ENCODE data around the gene ANAPC13.

ANAPC13 gene

GRCh38 chr3:134473868-134474546, 11.8 kb downstream of the ANAPC13 start:
- no peak overlapping the region for H3K4me3 Mint-ChIP-seq
- ATAC-seq (no peak), DNase-seq (peak; percentile 80)
- H3K36me3 Mint-ChIP-seq (ENCODE audit: low read depth) = peaks cover 21% of the 10 kb centered on the region
- H3K27ac Mint-ChIP-seq = no peak overlapping the region
- no peaks in the 10 kb centered on the region for H3K4me1 Mint-ChIP-seq
- no peaks in the 10 kb centered on the region for H3K27me3 Mint-ChIP-seq
- H3K9me3 Mint-ChIP-seq = no peaks in the 10 kb centered on the region

GRCh38 chr3:134472831-134473230, 13.0 kb downstream of the ANAPC13 start:
- Mint-ChIP-seq H3K4me1 (no peaks in the 10 kb centered on the region), H3K4me3 (no peak overlapping the region), H3K27me3 (no peaks in the 10 kb centered on the region), H3K9me3 (no peaks in the 10 kb centered on the region), H3K36me3 (ENCODE audit: low read depth) (peaks cover 9% of the 10 kb centered on the region), H3K27ac (no peak overlapping the region)
- no peak for DNase-seq
- no peak for ATAC-seq

- H3K4me1 Mint-ChIP-seq = no peaks in the 10 kb centered on the region
- ATAC-seq (no peak), DNase-seq (no peak)
- no peaks in the 10 kb centered on the region for H3K9me3 Mint-ChIP-seq
- H3K4me3 Mint-ChIP-seq = no peak overlapping the region
- H3K27me3 Mint-ChIP-seq = no peaks in the 10 kb centered on the region
- H3K36me3 Mint-ChIP-seq (ENCODE audit: low read depth) = peaks cover 1% of the 10 kb centered on the region
- no peak overlapping the region for H3K27ac Mint-ChIP-seq
Observed at GRCh38 chr3:134471521-134472193, 14.1 kb downstream of the ANAPC13 start.

- H3K36me3 Mint-ChIP-seq (ENCODE audit: low read depth) = peaks cover 1% of the 10 kb centered on the region
- no peak for ATAC-seq
Observed at GRCh38 chr3:134468519-134468918, 17.3 kb downstream of the ANAPC13 start.

GRCh38 chr3:134466331-134466730, 19.5 kb downstream of the ANAPC13 start:
- Mint-ChIP-seq H3K9me3 (no peaks in the 10 kb centered on the region), H3K27ac (no peak overlapping the region), H3K4me3 (no peak overlapping the region), H3K4me1 (no peaks in the 10 kb centered on the region), H3K36me3 (ENCODE audit: low read depth) (no peaks in the 10 kb centered on the region), H3K27me3 (peaks cover 5% of the 10 kb centered on the region)
- DNase-seq (no peak), ATAC-seq (no peak)

More at GRCh38 chr3:134468519-134468918, 17.3 kb downstream of the ANAPC13 start:
- Mint-ChIP-seq H3K9me3 (no peaks in the 10 kb centered on the region), H3K27ac (no peak overlapping the region), H3K4me1 (no peaks in the 10 kb centered on the region), H3K27me3 (no peaks in the 10 kb centered on the region), H3K4me3 (no peak overlapping the region)
- DNase-seq = no peak

- H3K4me3 Mint-ChIP-seq = no peak overlapping the region
- H3K36me3 Mint-ChIP-seq (ENCODE audit: low read depth) = no peaks in the 10 kb centered on the region
- H3K4me1 Mint-ChIP-seq = no peaks in the 10 kb centered on the region
- no peaks in the 10 kb centered on the region for H3K9me3 Mint-ChIP-seq
- peaks cover 13% of the 10 kb centered on the region for H3K27me3 Mint-ChIP-seq
- ATAC-seq = no peak
- no peak for DNase-seq
- H3K27ac Mint-ChIP-seq = no peak overlapping the region
Observed at GRCh38 chr3:134464689-134465365, 21.0 kb downstream of the ANAPC13 start.

GRCh38 chr3:134464064-134464688, 21.6 kb downstream of the ANAPC13 start:
- H3K9me3 Mint-ChIP-seq = no peaks in the 10 kb centered on the region
- no peak overlapping the region for H3K27ac Mint-ChIP-seq
- H3K4me3 Mint-ChIP-seq = no peak overlapping the region
- H3K4me1 Mint-ChIP-seq = no peaks in the 10 kb centered on the region
- no peaks in the 10 kb centered on the region for H3K36me3 Mint-ChIP-seq (ENCODE audit: low read depth)
- no peak for ATAC-seq
- H3K27me3 Mint-ChIP-seq = peaks cover 16% of the 10 kb centered on the region
- no peak for DNase-seq

GRCh38 chr3:134463676-134464063, 22.1 kb downstream of the ANAPC13 start:
- ATAC-seq (no peak), DNase-seq (no peak)
- Mint-ChIP-seq H3K4me3 (no peak overlapping the region), H3K27ac (no peak overlapping the region), H3K9me3 (no peaks in the 10 kb centered on the region), H3K4me1 (no peaks in the 10 kb centered on the region), H3K36me3 (ENCODE audit: low read depth) (no peaks in the 10 kb centered on the region), H3K27me3 (peaks cover 16% of the 10 kb centered on the region)

- DNase-seq (no peak), ATAC-seq (no peak)
- no peaks in the 10 kb centered on the region for H3K4me1 Mint-ChIP-seq
- no peaks in the 10 kb centered on the region for H3K36me3 Mint-ChIP-seq (ENCODE audit: low read depth)
- H3K4me3 Mint-ChIP-seq = no peak overlapping the region
- no peaks in the 10 kb centered on the region for H3K9me3 Mint-ChIP-seq
- peaks cover 25% of the 10 kb centered on the region for H3K27me3 Mint-ChIP-seq
- H3K27ac Mint-ChIP-seq = no peak overlapping the region
Observed at GRCh38 chr3:134462331-134462941, 23.3 kb downstream of the ANAPC13 start.

GRCh38 chr3:134460965-134461364, 24.8 kb downstream of the ANAPC13 start:
- no peaks in the 10 kb centered on the region for H3K36me3 Mint-ChIP-seq (ENCODE audit: low read depth)
- ATAC-seq (no peak), DNase-seq (no peak)
- H3K9me3 Mint-ChIP-seq = no peaks in the 10 kb centered on the region
- H3K27ac Mint-ChIP-seq = no peak overlapping the region
- peaks cover 29% of the 10 kb centered on the region for H3K27me3 Mint-ChIP-seq
- H3K4me1 Mint-ChIP-seq = no peaks in the 10 kb centered on the region
- no peak overlapping the region for H3K4me3 Mint-ChIP-seq

- no peak for DNase-seq
- Mint-ChIP-seq H3K27me3 (peaks cover 29% of the 10 kb centered on the region), H3K9me3 (no peaks in the 10 kb centered on the region), H3K27ac (no peak overlapping the region), H3K4me1 (no peaks in the 10 kb centered on the region), H3K36me3 (ENCODE audit: low read depth) (no peaks in the 10 kb centered on the region), H3K4me3 (no peak overlapping the region)
- ATAC-seq = no peak
Observed at GRCh38 chr3:134459562-134459961, 26.2 kb downstream of the ANAPC13 start.

- Mint-ChIP-seq H3K27ac (no peak overlapping the region), H3K4me3 (no peak overlapping the region), H3K4me1 (no peaks in the 10 kb centered on the region), H3K27me3 (peaks cover 32% of the 10 kb centered on the region), H3K9me3 (no peaks in the 10 kb centered on the region), H3K36me3 (ENCODE audit: low read depth) (no peaks in the 10 kb centered on the region)
- DNase-seq (no peak), ATAC-seq (no peak)
Observed at GRCh38 chr3:134458406-134458945, 27.3 kb downstream of the ANAPC13 start.

GRCh38 chr3:134457376-134458074, 28.3 kb downstream of the ANAPC13 start:
- Mint-ChIP-seq H3K4me1 (no peaks in the 10 kb centered on the region), H3K27ac (no peak overlapping the region), H3K27me3 (peaks cover 34% of the 10 kb centered on the region), H3K36me3 (ENCODE audit: low read depth) (no peaks in the 10 kb centered on the region), H3K9me3 (no peaks in the 10 kb centered on the region), H3K4me3 (no peak overlapping the region)
- DNase-seq (no peak), ATAC-seq (no peak)

- DNase-seq = no peak
- Mint-ChIP-seq H3K4me3 (no peak overlapping the region), H3K4me1 (no peaks in the 10 kb centered on the region), H3K36me3 (ENCODE audit: low read depth) (no peaks in the 10 kb centered on the region), H3K27me3 (peaks cover 19% of the 10 kb centered on the region), H3K9me3 (no peaks in the 10 kb centered on the region), H3K27ac (no peak overlapping the region)
- ATAC-seq = no peak
Observed at GRCh38 chr3:134453631-134454030, 32.2 kb downstream of the ANAPC13 start.

Data from activated naive CD8-positive, alpha-beta T cell treated with anti-CD3 and anti-CD28 coated beads, Interleukin-2, amount 50 U/mL, for 24 hours (primary cell).